Epithelial cell of prostate (primary cell): Measurements from ENCODE around the gene LRRC30.

Experiments used
- DNase-seq: peaks from one replicate; pipeline ENCODE4 v3.0.0-alpha.2; 2011; ENCODE audit warnings: low read depth, low spot score
- H3K27ac ChIP-seq: fragments of 450-650 bp; 2 replicates; pipeline ENCODE4 v1.5.1; 2017; ENCODE audit warnings: mild to moderate bottlenecking

LRRC30 gene

DNA sequence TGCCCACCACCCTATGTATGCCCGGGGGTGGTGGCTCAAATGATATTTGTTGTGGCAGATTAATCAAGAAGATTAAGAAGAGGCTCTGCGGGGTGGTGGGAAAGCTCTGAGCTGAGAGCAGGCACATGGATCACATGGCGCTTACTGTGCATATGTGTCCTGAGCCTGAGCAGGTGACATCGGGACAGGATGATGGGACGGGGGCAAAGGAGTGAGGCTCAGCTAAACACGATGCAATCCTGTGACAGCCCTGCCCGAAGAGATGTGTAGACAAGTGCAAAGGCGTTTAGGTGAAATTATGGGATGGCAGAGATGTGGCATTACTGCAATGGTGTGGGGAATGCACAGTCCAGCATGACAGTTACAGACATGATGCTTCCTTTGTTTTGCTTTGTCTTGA is 6.0 kb downstream of the LRRC30 start:
- H3K27ac ChIP-seq = no peak overlapping the region
- no peak for DNase-seq

DNA sequence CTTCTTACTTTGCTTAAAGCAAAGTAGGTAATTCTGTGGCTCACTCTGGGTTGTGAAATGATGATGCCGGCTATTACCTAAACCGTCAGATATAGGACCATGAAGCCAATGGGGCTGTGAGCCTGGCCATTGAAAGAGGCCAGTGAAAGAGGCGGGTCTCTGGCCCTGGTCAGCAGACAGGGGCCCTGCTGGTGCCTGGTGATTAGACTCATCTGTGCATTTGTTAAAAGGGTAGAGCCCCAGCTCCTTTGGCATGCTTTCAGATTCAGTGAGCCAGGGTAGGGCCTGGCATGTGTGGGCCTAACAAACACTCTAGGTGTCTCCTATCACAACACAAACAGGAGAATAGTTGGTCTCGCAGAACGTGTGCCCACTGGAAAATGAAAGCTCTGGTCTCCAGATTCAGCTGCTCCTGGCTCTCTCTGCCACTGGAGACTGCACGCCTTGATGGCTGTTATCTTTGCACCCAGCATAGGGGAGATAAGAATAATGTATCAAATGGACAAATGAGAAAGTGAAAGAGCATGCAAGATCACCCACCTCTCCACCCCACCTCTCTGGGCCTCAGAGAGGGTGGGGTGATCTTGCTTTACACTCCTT is 6.9 kb downstream of the LRRC30 start:
- H3K27ac ChIP-seq = no peak overlapping the region

DNA sequence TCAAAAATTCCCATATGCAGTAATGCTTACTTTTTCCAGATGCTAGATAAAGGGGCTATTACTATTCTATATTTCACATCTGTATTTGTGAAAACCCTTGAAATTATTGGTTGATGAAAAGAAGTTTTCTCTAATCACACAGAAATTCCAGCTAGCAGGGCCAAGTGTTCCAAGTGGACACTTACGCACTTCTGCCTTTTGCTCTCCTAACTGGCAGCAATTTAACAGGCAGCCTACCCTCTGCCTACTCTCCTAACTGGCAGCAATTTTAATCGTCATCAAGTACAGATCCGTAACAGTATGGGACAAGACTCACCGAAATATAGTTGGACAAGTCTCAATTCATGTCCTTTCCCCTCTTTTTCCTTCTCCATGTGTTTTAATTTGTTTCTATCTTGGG is 12.0 kb downstream of the LRRC30 start:
- DNase-seq = no peak

More for the DNA sequence above, 6.9 kb downstream of the LRRC30 start:
- no peak for DNase-seq

DNA sequence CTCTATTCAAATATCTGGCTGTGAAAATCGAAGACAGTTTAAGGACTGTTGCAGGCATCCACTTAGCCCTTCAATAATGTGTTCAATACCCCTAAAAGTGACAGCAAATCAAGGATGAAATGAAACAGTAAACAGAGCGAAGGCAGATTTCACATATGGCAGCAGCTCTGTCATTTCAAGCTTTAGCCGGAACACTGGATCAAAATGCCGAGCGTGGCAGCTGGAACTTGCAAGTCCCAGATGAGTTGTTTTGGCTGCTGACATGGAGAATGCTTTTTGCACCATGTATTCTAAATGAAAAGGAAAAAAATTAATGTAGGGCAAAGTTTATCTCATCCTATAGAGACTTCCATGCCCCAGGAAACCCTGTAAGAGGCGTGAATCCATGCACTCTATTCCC is 18.0 kb downstream of the LRRC30 start:
- H3K27ac ChIP-seq = no peak overlapping the region

More for the DNA sequence above, 12.0 kb downstream of the LRRC30 start:
- no peak overlapping the region for H3K27ac ChIP-seq

DNA sequence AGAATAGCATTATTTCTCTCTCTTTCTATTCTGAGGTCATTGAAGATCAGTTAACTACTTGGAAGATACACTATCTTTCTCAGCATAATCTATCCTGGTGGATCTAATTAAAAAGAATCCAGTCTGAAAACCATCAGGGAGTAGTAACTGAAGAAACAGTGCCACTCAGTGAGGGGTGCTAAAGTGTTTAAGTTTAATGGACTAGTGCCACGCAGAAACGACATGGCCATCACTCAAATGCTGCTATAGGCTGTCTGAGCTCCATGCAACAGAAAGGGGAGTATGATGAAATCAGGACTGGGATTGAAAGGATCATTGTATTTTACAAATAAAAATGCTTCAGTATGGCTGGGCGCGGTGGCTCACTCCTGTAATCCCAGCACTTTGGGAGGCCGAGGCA is 23.3 kb downstream of the LRRC30 start:
- no peak overlapping the region for H3K27ac ChIP-seq
- no peak for DNase-seq

More for the DNA sequence above, 18.0 kb downstream of the LRRC30 start:
- no peak for DNase-seq

DNA sequence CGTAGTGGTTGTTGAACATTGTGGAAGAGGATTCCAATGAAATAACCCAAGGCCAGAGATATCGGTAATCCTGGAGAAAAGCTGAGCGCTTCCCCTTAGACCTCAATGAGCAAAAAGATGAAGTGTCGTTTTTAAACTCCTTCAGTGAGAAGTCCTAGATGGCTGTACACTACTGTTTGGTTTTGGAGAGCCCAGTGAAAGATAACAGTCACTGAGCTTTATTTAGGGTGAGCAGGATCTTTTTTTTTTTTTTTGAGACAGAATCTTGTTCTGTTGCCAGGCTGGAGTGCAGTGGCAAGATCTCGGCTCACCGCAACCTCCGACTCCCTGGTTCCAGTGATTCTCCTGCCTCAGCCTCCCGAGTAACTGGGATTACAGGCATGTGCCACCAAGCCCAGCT is 24.2 kb downstream of the LRRC30 start:
- no peak overlapping the region for H3K27ac ChIP-seq
- no peak for DNase-seq

DNA sequence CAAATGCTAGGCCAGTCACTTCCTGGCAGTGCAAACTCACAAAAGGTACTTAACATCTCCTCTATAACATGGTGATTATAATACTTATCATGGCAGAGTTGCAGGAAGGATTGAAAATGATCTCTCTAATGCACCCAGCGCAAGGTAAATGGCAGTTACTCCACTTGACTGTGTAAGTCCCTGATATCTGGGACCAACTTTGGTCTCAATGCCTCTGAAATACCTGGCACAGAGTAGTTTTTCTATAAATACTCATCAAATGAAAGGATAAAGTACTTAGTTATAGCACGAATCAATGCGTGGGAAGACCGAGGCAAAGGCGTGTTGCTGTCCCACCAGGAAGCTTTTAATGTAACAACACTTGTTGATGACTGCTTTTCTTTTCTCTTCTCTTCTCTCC is 24.8 kb downstream of the LRRC30 start:
- DNase-seq = no peak
- H3K27ac ChIP-seq = no peak overlapping the region

DNA sequence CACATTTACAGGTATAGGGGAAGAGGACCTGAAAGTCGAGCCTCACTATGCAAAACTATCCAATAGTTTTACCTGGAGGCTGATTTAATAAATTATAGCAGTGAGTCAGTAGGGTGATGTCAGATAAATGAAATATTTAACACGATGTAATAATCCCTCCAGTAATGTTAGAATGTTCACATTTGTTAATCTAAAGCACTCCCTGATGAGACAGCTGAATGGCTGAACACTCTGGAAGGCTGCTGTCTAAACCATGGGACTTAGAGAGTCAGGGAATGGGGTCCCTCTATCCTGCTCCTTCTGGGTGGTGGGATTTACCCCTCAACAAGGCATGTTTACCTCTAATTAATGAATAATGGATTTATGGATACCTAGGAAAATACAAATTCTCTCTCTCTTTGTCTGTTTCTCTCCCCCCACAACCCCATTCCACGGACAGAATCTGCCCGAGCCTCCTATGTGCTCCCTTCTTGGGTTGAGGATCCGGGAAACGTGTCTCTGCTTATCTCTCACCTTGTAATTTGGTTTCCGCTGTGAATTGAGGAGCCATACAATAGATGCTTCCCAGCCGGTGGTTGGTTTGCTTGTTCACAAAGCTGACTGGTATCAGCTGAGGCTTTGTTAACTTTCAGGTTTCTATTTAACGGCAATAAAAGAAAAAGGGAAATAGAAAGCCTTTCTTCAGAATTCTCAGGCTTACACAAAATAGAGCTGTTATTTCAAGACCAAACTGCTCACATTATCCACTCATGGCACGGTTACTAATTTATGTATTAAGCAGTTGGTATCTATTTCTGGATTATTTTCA is 25.9 kb downstream of the LRRC30 start:
- H3K27ac ChIP-seq = no peak overlapping the region
- no peak for DNase-seq

DNA sequence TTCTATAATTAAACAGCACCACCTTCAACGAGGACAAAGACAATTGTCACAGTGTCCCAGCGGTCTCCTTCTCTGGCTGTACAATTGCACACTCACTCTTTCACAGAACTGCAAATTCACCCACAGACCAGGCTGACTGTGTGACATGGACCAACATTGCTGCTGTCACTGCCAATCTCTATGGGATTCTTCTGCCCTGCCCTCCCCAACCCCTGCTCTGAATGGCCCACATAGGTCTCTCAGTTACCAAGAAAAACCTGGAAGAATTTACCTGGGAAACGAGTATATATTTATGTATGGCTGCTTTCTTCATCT is 26.5 kb downstream of the LRRC30 start:
- DNase-seq = no peak
- H3K27ac ChIP-seq = no peak overlapping the region

DNA sequence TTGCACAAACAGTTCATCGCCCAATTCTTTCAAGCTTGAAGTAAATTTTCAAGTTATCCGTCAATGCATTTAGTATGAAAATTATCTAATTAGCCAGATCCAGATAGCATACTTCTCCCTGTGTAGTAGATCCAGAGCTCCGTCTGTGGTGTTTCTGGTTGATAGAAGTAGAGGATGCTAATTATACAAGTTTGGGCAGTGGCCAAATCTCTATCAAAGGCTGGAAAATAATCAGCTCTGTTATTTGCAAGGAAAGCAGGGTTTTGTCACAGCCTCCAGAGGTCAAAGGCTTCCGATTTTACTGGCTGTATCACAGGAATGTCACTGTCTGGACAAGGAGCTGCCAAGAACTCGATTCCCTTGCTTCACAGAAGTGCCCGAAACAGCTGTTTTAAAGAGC is 28.6 kb downstream of the LRRC30 start:
- no peak overlapping the region for H3K27ac ChIP-seq
- DNase-seq = no peak

DNA sequence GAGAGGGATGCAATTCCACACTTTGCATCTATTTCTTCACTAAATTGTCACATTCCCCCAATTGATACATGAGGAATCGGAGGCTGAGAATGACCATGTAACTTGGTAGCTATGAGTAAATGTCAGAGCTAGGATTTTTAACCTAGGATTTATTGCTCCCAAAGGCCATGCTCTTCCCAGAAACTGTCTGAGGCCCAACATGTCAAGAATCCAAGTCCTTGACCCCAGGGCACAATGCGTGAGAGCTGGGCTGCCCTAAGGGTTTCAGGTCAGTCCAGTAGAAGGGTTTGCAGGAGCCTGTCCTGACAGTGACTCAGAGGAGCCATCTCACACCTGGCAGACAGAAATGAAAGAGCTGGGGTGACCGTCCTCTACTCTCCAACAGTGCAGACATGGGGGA is 30.3 kb downstream of the LRRC30 start:
- DNase-seq = no peak
- H3K27ac ChIP-seq = no peak overlapping the region

DNA sequence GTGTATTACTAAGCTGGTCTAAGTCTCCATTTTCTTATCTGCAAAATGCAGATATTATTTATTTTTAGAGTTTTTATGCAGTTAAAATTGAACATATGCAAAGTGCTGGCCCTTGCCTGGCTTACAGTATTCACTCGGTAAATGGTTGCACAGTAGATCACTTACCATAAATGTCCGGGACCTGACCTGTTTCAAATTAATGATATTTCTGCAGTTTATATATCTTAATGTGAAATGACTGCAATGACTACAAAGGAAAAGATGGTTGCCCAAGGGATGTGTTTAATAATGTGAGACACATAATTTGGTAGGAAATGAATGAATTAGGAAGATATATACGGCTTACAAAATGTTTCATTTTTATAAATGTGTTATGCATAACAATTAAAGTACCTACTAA is 37.1 kb downstream of the LRRC30 start:
- DNase-seq = no peak
- no peak overlapping the region for H3K27ac ChIP-seq

DNA sequence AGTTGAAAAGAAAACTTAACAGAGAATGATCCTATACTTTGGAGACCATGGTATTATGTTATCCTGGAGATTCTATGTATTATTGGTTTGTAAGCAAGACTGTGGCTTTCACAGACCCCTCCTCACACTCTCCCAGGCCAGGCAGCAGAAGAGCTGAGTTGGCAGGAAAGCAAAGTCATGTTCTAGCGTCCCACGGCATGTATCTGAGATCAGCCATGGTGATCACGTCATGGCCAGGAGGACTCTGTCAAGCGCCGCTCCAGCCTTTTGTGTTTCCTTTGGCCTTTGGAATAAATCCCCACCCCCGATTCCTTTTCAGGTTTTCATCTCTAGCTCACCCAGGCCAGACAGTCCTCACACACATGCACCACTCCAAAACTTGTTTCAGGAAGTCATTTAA is 39.1 kb downstream of the LRRC30 start:
- H3K27ac ChIP-seq = no peak overlapping the region
- no peak for DNase-seq

DNA sequence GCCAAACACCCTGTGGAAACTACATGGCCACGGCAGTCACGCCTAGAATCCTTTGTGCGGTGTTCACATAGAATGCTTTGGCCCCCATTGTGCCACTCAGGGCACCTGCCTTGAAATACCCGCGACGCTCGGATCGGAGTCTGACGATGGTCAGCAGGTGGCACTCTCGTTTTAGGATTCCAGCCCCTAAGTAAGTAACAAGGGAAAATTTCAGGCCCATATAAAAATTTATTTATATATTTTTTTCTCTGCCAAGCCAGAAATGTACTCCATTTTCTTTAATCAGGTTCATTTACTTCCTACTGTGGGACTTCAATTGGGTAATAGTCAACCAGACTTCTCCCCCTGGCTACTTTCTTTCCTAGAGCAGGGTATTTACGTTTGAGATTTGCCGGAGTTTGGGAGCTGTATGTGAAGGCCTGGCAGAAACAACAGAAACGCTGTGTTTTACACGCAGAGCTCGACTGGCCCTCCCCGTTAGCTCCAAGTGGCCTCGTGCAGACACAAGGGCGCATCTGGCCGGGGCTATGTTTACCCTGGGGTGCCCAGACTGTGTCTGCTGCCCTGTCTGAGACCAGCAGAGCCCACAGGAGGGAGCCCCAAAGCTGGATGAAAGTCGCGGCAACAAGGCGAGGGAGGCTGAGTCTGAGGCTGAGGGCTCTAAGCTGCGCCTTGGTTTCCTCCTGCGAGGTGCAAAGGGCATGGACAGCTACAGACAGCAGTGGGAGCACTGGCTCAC is 41.6 kb downstream of the LRRC30 start:
- DNase-seq = peak; percentile 29
- peak overlapping the region; percentile 24 for H3K27ac ChIP-seq

DNA sequence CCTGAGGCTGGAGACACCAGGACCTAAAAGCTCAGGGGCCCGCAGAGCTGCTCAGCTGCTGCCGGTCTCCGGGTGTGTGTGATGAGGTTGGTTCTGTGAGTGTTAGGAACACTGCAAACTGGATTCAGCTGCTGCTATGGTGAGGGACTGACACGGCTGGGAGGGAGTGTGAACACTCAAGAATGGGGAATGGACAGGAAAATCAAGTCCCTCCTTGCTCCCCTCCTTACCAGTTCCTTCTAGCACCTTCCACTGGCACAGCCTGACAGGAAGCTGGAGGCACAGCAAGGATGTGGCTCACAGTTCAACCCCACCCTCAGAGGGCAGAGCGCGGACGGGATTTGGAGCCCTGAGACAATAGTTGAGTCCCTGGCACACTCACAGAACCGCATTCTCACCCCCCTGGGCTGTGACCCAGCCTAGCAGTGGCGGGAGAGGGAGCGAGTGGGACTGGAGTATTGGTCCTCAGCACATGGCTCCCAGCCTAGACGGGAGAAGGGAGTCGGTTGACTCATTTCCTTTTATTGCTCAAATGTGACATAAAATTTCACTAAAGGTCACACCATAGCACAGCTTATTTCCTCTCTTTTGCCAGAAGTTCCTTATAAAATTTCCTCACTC is 42.5 kb downstream of the LRRC30 start:
- peak overlapping the region; percentile 24 for H3K27ac ChIP-seq
- DNase-seq = no peak

DNA sequence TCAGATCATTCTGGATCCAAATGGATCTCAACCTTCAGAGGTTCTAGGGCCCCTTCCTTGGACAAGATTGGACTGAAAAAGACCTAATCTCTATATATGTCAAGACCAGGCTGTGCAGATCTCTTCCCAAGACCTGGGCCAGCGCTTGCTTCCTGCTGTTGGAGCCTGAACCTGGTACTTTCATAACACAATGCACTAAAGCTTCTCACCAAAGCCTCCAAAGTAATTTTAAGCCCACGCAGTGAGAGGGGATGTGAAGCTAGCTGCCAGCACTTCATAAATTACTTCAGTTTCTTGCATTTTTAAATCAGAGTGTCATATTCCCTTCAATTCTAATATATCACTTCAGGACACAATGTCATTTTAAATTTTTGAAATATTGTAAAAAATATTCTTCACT is 50.7 kb downstream of the LRRC30 start:
- H3K27ac ChIP-seq = no peak overlapping the region
- no peak for DNase-seq
